Activated T-cell treated with anti-CD3 and anti-CD28 coated beads for 24 hours (primary cell): ENCODE data around the gene UTS2.

Experiments used
- DNase-seq: peaks from one replicate; pipeline ENCODE4 v3.0.0-alpha.2; 2020; ENCODE audit warnings: low read depth

Gene UTS2

GRCh38 chr1:7852804-7853683 lies at the start of gene UTS2:
Gene UTS2 (minus strand): TSS chr1:7853065. CDS start chr1:7853003, 62 bp downstream.
- no peak for DNase-seq

GRCh38 chr1:7899741-7900140 lies 46.9 kb upstream of the UTS2 start:
- DNase-seq, result no peak

- no peak for DNase-seq
Observed at GRCh38 chr1:7898962-7899361, 46.1 kb upstream of the UTS2 start.

- DNase-seq, result no peak
Observed at GRCh38 chr1:7896994-7897393, 44.1 kb upstream of the UTS2 start.

- no peak for DNase-seq
Observed at GRCh38 chr1:7893529-7894180, 40.8 kb upstream of the UTS2 start.

GRCh38 chr1:7891804-7892203 lies 38.9 kb upstream of the UTS2 start:
- no peak for DNase-seq

- no peak for DNase-seq
Observed at GRCh38 chr1:7890853-7891252, 38.0 kb upstream of the UTS2 start.

GRCh38 chr1:7888248-7889081 lies 35.6 kb upstream of the UTS2 start:
- DNase-seq, result no peak

GRCh38 chr1:7886405-7886745 lies 33.5 kb upstream of the UTS2 start:
- DNase-seq, result no peak

- DNase-seq, result no peak
Observed at GRCh38 chr1:7885513-7886404, 32.9 kb upstream of the UTS2 start.

GRCh38 chr1:7884757-7885156 lies 31.9 kb upstream of the UTS2 start:
- no peak for DNase-seq

GRCh38 chr1:7879228-7879627 lies 26.4 kb upstream of the UTS2 start:
- DNase-seq, result no peak

GRCh38 chr1:7878027-7878426 lies 25.2 kb upstream of the UTS2 start:
- DNase-seq, result no peak

GRCh38 chr1:7873801-7874795 lies 21.2 kb upstream of the UTS2 start:
- DNase-seq, result no peak

- DNase-seq, result no peak
Observed at GRCh38 chr1:7871136-7871535, 18.3 kb upstream of the UTS2 start.

GRCh38 chr1:7869136-7869920 lies 16.5 kb upstream of the UTS2 start:
- DNase-seq, result no peak

- no peak for DNase-seq
Observed at GRCh38 chr1:7868070-7868780, 15.4 kb upstream of the UTS2 start.

GRCh38 chr1:7865978-7866377 lies 13.1 kb upstream of the UTS2 start:
- no peak for DNase-seq

- DNase-seq, result no peak
Observed at GRCh38 chr1:7863756-7864328, 11.0 kb upstream of the UTS2 start.
